Measurements from ENCODE around the gene NLRP9.
"Not testable (repeated sequence)": the region's sequence is repeated elsewhere in the genome, so short reads cannot be mapped to it uniquely, and the experiment has no call there.

NLRP9 gene

GRCh38 chr19:55769632-55770031 lies 31.4 kb upstream of the NLRP9 start:
- DNase-seq (ENCODE audit: low spot score); H3K4ac ChIP-seq (ENCODE audit: low read length); H2AFZ ChIP-seq (ENCODE audit: low read length); H3K23ac ChIP-seq (ENCODE audit: low read depth, low read length, poor library complexity); H3K9ac ChIP-seq (ENCODE audit: low read depth, low read length, poor library complexity); H3K36me3 ChIP-seq (replicated peaks in 1 of 2; ENCODE audit: control insufficient read depth in 2 of 2, insufficient read depth in 2 of 2, low read length in 2 of 2); H2BK120ac ChIP-seq (ENCODE audit: low read depth, low read length); H2BK5ac ChIP-seq (ENCODE audit: low read length); H3K79me1 ChIP-seq (ENCODE audit: low read depth, low read length); H3K4me2 ChIP-seq (ENCODE audit: insufficient read depth, low read length, poor library complexity, severe bottlenecking); H3K18ac ChIP-seq (ENCODE audit: low read length); H3K9me3 ChIP-seq (replicated peaks in 1 of 2; ENCODE audit: control insufficient read depth in 2 of 2, insufficient read depth in 1 of 2, low read depth in 1 of 2, low read length in 2 of 2); H3K14ac ChIP-seq (ENCODE audit: low read length); H3K4me3 ChIP-seq (ENCODE audit: low read length in 2 of 2); H4K8ac ChIP-seq (ENCODE audit: low read depth, low read length); H2BK12ac ChIP-seq (ENCODE audit: low read length); H3K27ac ChIP-seq (replicated peaks; ENCODE audit: low read length); H2AK5ac ChIP-seq (ENCODE audit: low read depth, low read length); H2BK15ac ChIP-seq (ENCODE audit: low read length); H4K91ac ChIP-seq (ENCODE audit: low read depth, low read length, poor library complexity); H3K4me1 ChIP-seq (ENCODE audit: control insufficient read depth in 2 of 2, insufficient read depth in 1 of 2, low read depth in 1 of 2, low read length in 2 of 2): not testable (repeated sequence)
- H3K27me3 ChIP-seq (ENCODE audit: control insufficient read depth in 3 of 3, insufficient read depth in 3 of 3, low read depth in 1 of 3, low read length in 3 of 3): peaks cover 0 to 12% (median 0%) of the 10 kb centered on the region in 3 experiments
- WGBS, 2 donors (ENCODE audit: extremely low coverage in 2 of 2, insufficient read length in 2 of 2, insufficient replicate concordance in 1 of 2): no CpG with 5 or more reads among the region's 3 CpGs

DNA sequence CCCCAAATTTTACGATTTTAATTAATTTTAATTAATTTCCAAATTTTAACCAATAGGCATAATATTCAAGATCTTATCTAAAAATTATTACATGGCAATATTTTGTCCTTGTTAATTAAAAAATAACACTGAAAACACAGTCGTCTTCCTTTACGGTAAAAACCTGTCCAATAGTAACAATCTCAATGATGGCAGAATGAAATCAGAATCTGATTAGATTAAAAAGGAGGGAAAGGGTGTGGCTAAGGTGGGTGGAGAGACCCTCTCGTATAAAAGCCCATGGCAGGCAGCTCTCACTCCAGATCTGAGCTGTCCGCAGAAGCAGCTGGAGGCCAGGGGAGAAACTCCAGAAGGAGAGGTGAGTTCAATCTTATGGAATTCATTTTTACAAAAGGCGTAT lies 30.6 kb upstream of the NLRP9 start, which contains the start of gene RFPL4AL1:
TSS of gene RFPL4AL1 (plus strand) at position 301 of the 400 bp plus-strand sequence. CDS start 2,687 bp downstream, outside the sequence.
- not testable (repeated sequence) for H2BK120ac ChIP-seq (ENCODE audit: low read depth, low read length); H3K4me1 ChIP-seq (ENCODE audit: control insufficient read depth in 2 of 2, insufficient read depth in 1 of 2, low read depth in 1 of 2, low read length in 2 of 2); H3K79me1 ChIP-seq (ENCODE audit: low read depth, low read length); H4K91ac ChIP-seq (ENCODE audit: low read depth, low read length, poor library complexity); H3K4me2 ChIP-seq (ENCODE audit: insufficient read depth, low read length, poor library complexity, severe bottlenecking); H3K9ac ChIP-seq (ENCODE audit: low read depth, low read length, poor library complexity); H3K36me3 ChIP-seq (replicated peaks in 1 of 2; ENCODE audit: control insufficient read depth in 2 of 2, insufficient read depth in 2 of 2, low read length in 2 of 2); H2BK12ac ChIP-seq (ENCODE audit: low read length); H3K18ac ChIP-seq (ENCODE audit: low read length); H2AK5ac ChIP-seq (ENCODE audit: low read depth, low read length); H3K4me3 ChIP-seq (ENCODE audit: low read length in 2 of 2); DNase-seq (ENCODE audit: low spot score); H3K23ac ChIP-seq (ENCODE audit: low read depth, low read length, poor library complexity); H2BK15ac ChIP-seq (ENCODE audit: low read length); H2BK5ac ChIP-seq (ENCODE audit: low read length); H3K14ac ChIP-seq (ENCODE audit: low read length); H3K4ac ChIP-seq (ENCODE audit: low read length); H3K9me3 ChIP-seq (replicated peaks in 1 of 2; ENCODE audit: control insufficient read depth in 2 of 2, insufficient read depth in 1 of 2, low read depth in 1 of 2, low read length in 2 of 2); H3K27ac ChIP-seq (replicated peaks; ENCODE audit: low read length); H4K8ac ChIP-seq (ENCODE audit: low read depth, low read length); H2AFZ ChIP-seq (ENCODE audit: low read length)
- peaks cover 0 to 16% (median 0%) of the 10 kb centered on the region in 3 experiments for H3K27me3 ChIP-seq (ENCODE audit: control insufficient read depth in 3 of 3, insufficient read depth in 3 of 3, low read depth in 1 of 3, low read length in 3 of 3)
- WGBS, 2 donors (ENCODE audit: extremely low coverage in 2 of 2, insufficient read length in 2 of 2, insufficient replicate concordance in 1 of 2): no CpG with 5 or more reads among the region's 6 CpGs

GRCh38 chr19:55766466-55766865 lies 28.3 kb upstream of the NLRP9 start:
- Histone ChIP-seq H2BK120ac (ENCODE audit: low read depth, low read length) (no peak overlapping the region), H2AK5ac (ENCODE audit: low read depth, low read length) (no peak overlapping the region), H4K8ac (ENCODE audit: low read depth, low read length) (no peak overlapping the region), H3K9ac (ENCODE audit: low read depth, low read length, poor library complexity) (no peak overlapping the region), H3K4me2 (ENCODE audit: insufficient read depth, low read length, poor library complexity, severe bottlenecking) (no peak overlapping the region), H2AFZ (ENCODE audit: low read length) (no peak overlapping the region), H3K4me3 (ENCODE audit: low read length in 2 of 2) (no peak overlapping the region), H3K14ac (ENCODE audit: low read length) (no peak overlapping the region), H3K18ac (ENCODE audit: low read length) (no peak overlapping the region), H3K9me3 (replicated peaks in 1 of 2; ENCODE audit: control insufficient read depth in 2 of 2, insufficient read depth in 1 of 2, low read depth in 1 of 2, low read length in 2 of 2) (peaks cover 0 to 5% of the 10 kb centered on the region in 2 donors), H3K27ac (replicated peaks; ENCODE audit: low read length) (no peak overlapping the region), H3K79me1 (ENCODE audit: low read depth, low read length) (no peaks in the 10 kb centered on the region), H3K4me1 (ENCODE audit: control insufficient read depth in 2 of 2, insufficient read depth in 1 of 2, low read depth in 1 of 2, low read length in 2 of 2) (no peaks in the 10 kb centered on the region), H4K91ac (ENCODE audit: low read depth, low read length, poor library complexity) (no peak overlapping the region), H2BK15ac (ENCODE audit: low read length) (no peak overlapping the region), H2BK5ac (ENCODE audit: low read length) (no peak overlapping the region), H3K36me3 (replicated peaks in 1 of 2; ENCODE audit: control insufficient read depth in 2 of 2, insufficient read depth in 2 of 2, low read length in 2 of 2) (no peaks in the 10 kb centered on the region), H2BK12ac (ENCODE audit: low read length) (no peak overlapping the region), H3K23ac (ENCODE audit: low read depth, low read length, poor library complexity) (no peak overlapping the region), H3K4ac (ENCODE audit: low read length) (no peak overlapping the region), H3K27me3 (ENCODE audit: control insufficient read depth in 3 of 3, insufficient read depth in 3 of 3, low read depth in 1 of 3, low read length in 3 of 3) (peaks cover 0 to 16% (median 0%) of the 10 kb centered on the region in 3 experiments)
- no CpG with 5 or more reads among the region's 7 CpGs for WGBS, 2 donors (ENCODE audit: extremely low coverage in 2 of 2, insufficient read length in 2 of 2, insufficient replicate concordance in 1 of 2)
- no peak for DNase-seq (ENCODE audit: low spot score)

GRCh38 chr19:55758797-55759196 lies 20.6 kb upstream of the NLRP9 start, which contains the start of gene RFPL4A:
TSS of gene RFPL4A (plus strand) at chr19:55759097. CDS start at chr19:55761801, 2,704 bp downstream.
- no CpG with 5 or more reads among the region's 3 CpGs for WGBS, 2 donors (ENCODE audit: extremely low coverage in 2 of 2, insufficient read length in 2 of 2, insufficient replicate concordance in 1 of 2)
- not testable (repeated sequence) for H3K23ac ChIP-seq (ENCODE audit: low read depth, low read length, poor library complexity); DNase-seq (ENCODE audit: low spot score)

More at GRCh38 chr19:55758797-55759196, 20.6 kb upstream of the NLRP9 start, which contains the start of gene RFPL4A:
- not testable (repeated sequence) for H2AFZ ChIP-seq (ENCODE audit: low read length); H3K27ac ChIP-seq (replicated peaks; ENCODE audit: low read length); H3K9ac ChIP-seq (ENCODE audit: low read depth, low read length, poor library complexity); H3K36me3 ChIP-seq (replicated peaks in 1 of 2; ENCODE audit: control insufficient read depth in 2 of 2, insufficient read depth in 2 of 2, low read length in 2 of 2); H3K4me1 ChIP-seq (ENCODE audit: control insufficient read depth in 2 of 2, insufficient read depth in 1 of 2, low read depth in 1 of 2, low read length in 2 of 2); H3K18ac ChIP-seq (ENCODE audit: low read length); H2BK12ac ChIP-seq (ENCODE audit: low read length); H2BK15ac ChIP-seq (ENCODE audit: low read length); H2AK5ac ChIP-seq (ENCODE audit: low read depth, low read length); H3K79me1 ChIP-seq (ENCODE audit: low read depth, low read length); H3K4me3 ChIP-seq (ENCODE audit: low read length in 2 of 2); H3K14ac ChIP-seq (ENCODE audit: low read length); H4K91ac ChIP-seq (ENCODE audit: low read depth, low read length, poor library complexity); H3K4me2 ChIP-seq (ENCODE audit: insufficient read depth, low read length, poor library complexity, severe bottlenecking); H3K4ac ChIP-seq (ENCODE audit: low read length); H2BK120ac ChIP-seq (ENCODE audit: low read depth, low read length); H4K8ac ChIP-seq (ENCODE audit: low read depth, low read length); H2BK5ac ChIP-seq (ENCODE audit: low read length)
- peaks cover 0 to 18% (median 0%) of the 10 kb centered on the region in 3 experiments for H3K27me3 ChIP-seq (ENCODE audit: control insufficient read depth in 3 of 3, insufficient read depth in 3 of 3, low read depth in 1 of 3, low read length in 3 of 3)
- H3K9me3 ChIP-seq (replicated peaks in 1 of 2; ENCODE audit: control insufficient read depth in 2 of 2, insufficient read depth in 1 of 2, low read depth in 1 of 2, low read length in 2 of 2): peaks cover 0 to 12% of the 10 kb centered on the region in 2 donors
